GM23338 (cell line): ENCODE results near the gene NTM. TPM values are rescaled to one million over a fixed set of nuclear protein-coding genes. Genes with fewer than 3 reads are reported as not detected.

Experiments used
- ATAC-seq: fragments of 200-7000 bp; cut with Tn5 transposase; 3 replicates; pipeline ENCODE4 v1.9.1; 2020
- DNase-seq: peaks from one replicate; pipeline ENCODE4 v3.0.0-alpha.2; 2015; ENCODE audit warnings: low spot score
- H2AFZ ChIP-seq: fragments of 200-600 bp; sonication (generic); 2 replicates; pipeline ENCODE4 v1.8.0; 2016; ENCODE audit warnings: antibody characterized with exemption, mild to moderate bottlenecking, moderate library complexity
- H3F3A ChIP-seq: fragments of 200-600 bp; sonication (generic); replicated peaks from 2 replicates; pipeline ENCODE4 v1.8.0; 2017; ENCODE audit warnings: antibody characterized with exemption, mixed run types, low read depth
- H3K27ac ChIP-seq: fragments of 200-600 bp; sonication (generic); 2 replicates; pipeline ENCODE4 v1.6.1; 2016; ENCODE audit warnings: low read depth
- H3K27me3 ChIP-seq: fragments of 200-600 bp; sonication (generic); 2 replicates; pipeline ENCODE4 v1.8.0; 2016; ENCODE audit warnings: mild to moderate bottlenecking, mixed run types, moderate library complexity; ENCODE audit not compliant: insufficient read depth
- H3K36me3 ChIP-seq: fragments of 200-600 bp; sonication (generic); 2 replicates; pipeline ENCODE4 v1.8.0; 2016; ENCODE audit warnings: mild to moderate bottlenecking; ENCODE audit not compliant: insufficient read depth
- H3K4me1 ChIP-seq: fragments of 200-600 bp; sonication (generic); 2 replicates; pipeline ENCODE4 v1.8.0; 2016; ENCODE audit warnings: mild to moderate bottlenecking, moderate library complexity; ENCODE audit not compliant: insufficient read depth
- H3K4me2 ChIP-seq: fragments of 200-600 bp; sonication (generic); 2 replicates; pipeline ENCODE4 v1.7.1; 2017; ENCODE audit warnings: mixed run types
- H3K4me3 ChIP-seq: fragments of 200-600 bp; sonication (generic); 2 replicates; pipeline ENCODE4 v1.6.1; 2016; ENCODE audit warnings: mixed run types
- H3K79me2 ChIP-seq: fragments of 200-600 bp; sonication (generic); replicated peaks from 2 replicates; pipeline ENCODE4 v1.8.0; 2017; ENCODE audit warnings: mild to moderate bottlenecking; ENCODE audit not compliant: insufficient read depth
- H3K9me2 ChIP-seq: fragments of 200-600 bp; sonication (generic); 2 replicates; pipeline ENCODE4 v1.8.0; 2017; ENCODE audit not compliant: insufficient read depth
- H4K20me1 ChIP-seq: fragments of 200-600 bp; sonication (generic); replicated peaks from 2 replicates; pipeline ENCODE4 v1.8.0; 2017; ENCODE audit warnings: mild to moderate bottlenecking; ENCODE audit not compliant: insufficient read depth
- H3K27ac Mint-ChIP-seq: 2 replicates; pipeline ENCODE4 v1.8.0; 2020; ENCODE audit warnings: inconsistent platforms, mild to moderate bottlenecking, moderate library complexity, mixed read lengths
- H3K27me3 Mint-ChIP-seq: 3 replicates; pipeline ENCODE4 v1.8.0; 2022; ENCODE audit warnings: low read depth, mild to moderate bottlenecking, moderate library complexity, mixed read lengths, inconsistent platforms; ENCODE audit not compliant: insufficient read depth, poor library complexity
- H3K36me3 Mint-ChIP-seq: 3 replicates; pipeline ENCODE4 v1.8.0; 2021; ENCODE audit warnings: low read depth, mild to moderate bottlenecking, inconsistent platforms, moderate library complexity, mixed read lengths
- H3K4me1 Mint-ChIP-seq: 3 replicates; pipeline ENCODE4 v1.8.0; 2020; ENCODE audit warnings: mild to moderate bottlenecking, inconsistent platforms, mixed read lengths
- H3K4me3 Mint-ChIP-seq: 3 replicates; pipeline ENCODE4 v1.8.0; 2021; ENCODE audit warnings: moderate library complexity, mild to moderate bottlenecking, inconsistent platforms, mixed read lengths
- H3K9me3 Mint-ChIP-seq: 3 replicates; pipeline ENCODE4 v1.8.0; 2020; ENCODE audit warnings: moderate library complexity, mild to moderate bottlenecking, inconsistent platforms, mixed read lengths
- EZH2 ChIP-seq: fragments of 200-600 bp; sonication (generic); IDR thresholded peaks from one replicate; pipeline ENCODE4 v1.8.0; 2017; ENCODE audit warnings: antibody characterized with exemption, mild to moderate bottlenecking, low read depth; ENCODE audit not compliant: unreplicated experiment
- NANOG ChIP-seq: IDR thresholded peaks from 2 replicates; pipeline ENCODE4 v1.6.1; 2016; ENCODE audit warnings: antibody characterized with exemption, borderline replicate concordance
- POLR2AphosphoS5 ChIP-seq: IDR thresholded peaks from 2 replicates; pipeline ENCODE4 v1.6.1; 2016; ENCODE audit warnings: antibody characterized with exemption, low read depth
- STAT1 ChIP-seq: IDR thresholded peaks from one replicate; pipeline ENCODE4 v1.6.1; 2016; ENCODE audit warnings: antibody characterized with exemption; ENCODE audit not compliant: unreplicated experiment
- ZNF114 ChIP-seq: fragments of 250-450 bp; sonication (Bioruptor Pico); IDR thresholded peaks from 2 replicates; pipeline ENCODE4 v1.5.0; 2020; ENCODE audit warnings: mild to moderate bottlenecking, moderate library complexity
- ZNF331 ChIP-seq: fragments of 250-450 bp; sonication (Bioruptor Pico); IDR thresholded peaks from 2 replicates; pipeline ENCODE4 v1.5.0; 2020; ENCODE audit warnings: low read depth, mild to moderate bottlenecking, moderate library complexity
- ZNF462 ChIP-seq: fragments of 250-450 bp; sonication (Bioruptor Pico); IDR thresholded peaks from 2 replicates; pipeline ENCODE4 v1.5.0; 2020; ENCODE audit warnings: mild to moderate bottlenecking, moderate library complexity
- polyA plus RNA-seq: library from polyadenylated mRNA; unstranded; fragments of >200 nt; fragmentation: Nextera tagmentation; extraction: Ambion mirVana; gene quantifications from 2 replicates; pipeline ENCODE4 v1.2.1, GENCODE V29; 2016
- total RNA-seq: library from RNA; depleted of rRNA; stranded (reverse); fragments of >200 nt; shearing (Covaris generic); gene quantifications from 2 replicates; pipeline ENCODE4 v1.2.3, GENCODE V29; 2014

NTM gene
- total and polyA plus RNA-seq, 2 experiments from 2014 or later, result 10.6 to 14.6 TPM

- H3K27ac Mint-ChIP-seq, result no peak overlapping the region
- H3K9me3 Mint-ChIP-seq, result no peaks in the 10 kb centered on the region
- peaks cover 4% of the 10 kb centered on the region; the same call in 1 of the 2 replicates for H3K9me2 ChIP-seq
- TF ChIP-seq POLR2AphosphoS5 (no peak), EZH2 (no peak), NANOG (no peak), ZNF462 (CRISPR knock-in tag) (no peak), ZNF331 (no peak)
- no peak overlapping the region for H2AFZ ChIP-seq
- no peaks in the 10 kb centered on the region for H3K79me2 ChIP-seq
- ATAC-seq, result no peak
- no peak for DNase-seq
- H3K27me3 Mint-ChIP-seq, result peaks cover 4% of the 10 kb centered on the region
- peaks cover 24% of the 10 kb centered on the region for H3K4me1 ChIP-seq
- no peak overlapping the region for H3K4me3 Mint-ChIP-seq
- H4K20me1 ChIP-seq, result no peaks in the 10 kb centered on the region
- H3K4me1 Mint-ChIP-seq, result peaks cover 54% of the 10 kb centered on the region
- H3K27me3 ChIP-seq, result no peaks in the 10 kb centered on the region
- no peak overlapping the region for H3K27ac ChIP-seq
- no peak overlapping the region for H3K4me2 ChIP-seq
- no peak overlapping the region for H3K4me3 ChIP-seq
- no peaks in the 10 kb centered on the region for H3K36me3 Mint-ChIP-seq
- H3K36me3 ChIP-seq, result no peaks in the 10 kb centered on the region
- no peaks in the 10 kb centered on the region for H3F3A ChIP-seq
These were observed 678.8 kb downstream of the NTM start for GRCh38 chr11:132049205-132049604.

- no peaks in the 10 kb centered on the region for H4K20me1 ChIP-seq
- 0 out of 2 replicates have a peak overlapping the region, but pooled peaks have one; percentile 9 for H3K27ac Mint-ChIP-seq
- ATAC-seq, result peak; percentile 61
- peaks cover 4% of the 10 kb centered on the region for H3K27me3 Mint-ChIP-seq
- peaks cover 24% of the 10 kb centered on the region for H3K4me1 ChIP-seq
- H2AFZ ChIP-seq, result no peak overlapping the region
- no peaks in the 10 kb centered on the region for H3K9me3 Mint-ChIP-seq
- H3K27me3 ChIP-seq, result no peaks in the 10 kb centered on the region
- H3K27ac ChIP-seq, result no peak overlapping the region
- no peaks in the 10 kb centered on the region for H3K79me2 ChIP-seq
- no peaks in the 10 kb centered on the region for H3K36me3 Mint-ChIP-seq
- no peaks in the 10 kb centered on the region for H3K36me3 ChIP-seq
- no peak overlapping the region for H3K4me3 ChIP-seq
- no peak overlapping the region for H3K4me3 Mint-ChIP-seq
- no peak for DNase-seq
- H3K4me1 Mint-ChIP-seq, result peaks cover 57% of the 10 kb centered on the region
- H3K4me2 ChIP-seq, result peak overlapping the region; percentile 62
- no peaks in the 10 kb centered on the region for H3K9me2 ChIP-seq
- no peaks in the 10 kb centered on the region for H3F3A ChIP-seq
- TF ChIP-seq ZNF462 (CRISPR knock-in tag) (no peak), STAT1 (no peak), ZNF114 (no peak)
These were observed 679.6 kb downstream of the NTM start for GRCh38 chr11:132050049-132050448.
